HG03520 (cell line): Measurements from ENCODE around the gene ITSN2.

Source experiments
- ATAC-seq: cut with Tn5 transposase; IDR thresholded peaks from one replicate; pipeline ENCODE4 v1.9.1; 2021; ENCODE audit warnings: mild to moderate bottlenecking, moderate library complexity; ENCODE audit not compliant: unreplicated experiment

Gene ITSN2

GRCh38 chr2:24190503-24190902, 169.8 kb downstream of the ITSN2 start:
- ATAC-seq, result no peak

GRCh38 chr2:24189551-24189950, 170.8 kb downstream of the ITSN2 start:
- ATAC-seq, result no peak

- ATAC-seq, result no peak
These were observed 176.8 kb downstream of the ITSN2 start for GRCh38 chr2:24183366-24184069.

- no peak for ATAC-seq
These were observed 177.8 kb downstream of the ITSN2 start for GRCh38 chr2:24182507-24182906.

GRCh38 chr2:24181849-24182248, 178.5 kb downstream of the ITSN2 start:
- no peak for ATAC-seq

GRCh38 chr2:24179683-24180082, 180.7 kb downstream of the ITSN2 start:
- no peak for ATAC-seq

GRCh38 chr2:24176326-24176725, 184.0 kb downstream of the ITSN2 start:
- no peak for ATAC-seq

GRCh38 chr2:24175631-24176187, 184.6 kb downstream of the ITSN2 start:
- ATAC-seq, result no peak

GRCh38 chr2:24174851-24175277, 185.5 kb downstream of the ITSN2 start, which contains the start of gene FAM228A:
Gene FAM228A (plus strand): TSS chr2:24175053. CDS start chr2:24175481, 428 bp downstream.
- ATAC-seq, result no peak

GRCh38 chr2:24169023-24169422, 191.3 kb downstream of the ITSN2 start:
- no peak for ATAC-seq

GRCh38 chr2:24164416-24164973, 195.8 kb downstream of the ITSN2 start:
- peak; percentile 63 for ATAC-seq

GRCh38 chr2:24163601-24164000, 196.7 kb downstream of the ITSN2 start:
- ATAC-seq, result no peak

GRCh38 chr2:24163186-24163585, 197.2 kb downstream of the ITSN2 start:
- no peak for ATAC-seq

GRCh38 chr2:24162494-24162893, 197.8 kb downstream of the ITSN2 start:
- no peak for ATAC-seq

GRCh38 chr2:24160761-24161160, 199.6 kb downstream of the ITSN2 start:
- ATAC-seq, result no peak

GRCh38 chr2:24159708-24160107, 200.6 kb downstream of the ITSN2 start:
- ATAC-seq, result no peak

GRCh38 chr2:24158131-24158530, 202.2 kb downstream of the ITSN2 start:
- ATAC-seq, result no peak

- no peak for ATAC-seq
These were observed 206.9 kb downstream of the ITSN2 start for GRCh38 chr2:24153478-24153877.
